ENCODE measurements around the gene PTPRK. TPM values are rescaled to one million over a fixed set of nuclear protein-coding genes. Genes with fewer than 3 reads are reported as not detected.

PTPRK gene
- total RNA-seq, 4 donors from 2014 or later: 34.6 to 56.5 (median 47.0) TPM

DNA sequence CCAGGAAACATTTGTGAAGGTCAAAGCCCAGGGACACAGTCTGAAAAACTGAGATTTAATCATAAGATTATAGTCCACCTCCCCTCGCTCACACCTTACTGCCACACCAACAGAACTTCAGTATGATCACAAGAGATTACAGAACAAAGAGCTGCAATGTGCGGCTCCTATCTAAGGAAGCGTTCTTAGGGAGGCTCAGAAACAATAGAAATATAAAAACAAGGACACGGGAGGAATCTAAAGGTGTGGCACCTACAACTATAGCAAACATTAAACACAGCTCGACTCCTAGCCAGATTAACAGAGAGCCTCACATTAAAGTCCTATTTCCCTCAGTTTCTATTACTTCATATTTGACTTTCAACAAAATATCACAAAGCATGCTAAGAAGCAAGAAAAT is 579.2 kb downstream of the PTPRK start:
- no peak for DNase-seq
- intact Hi-C loops (cut with DNase I): no loop called here
- Histone ChIP-seq H3K27ac (no peak overlapping the region), H3K27me3 (no peaks in the 10 kb centered on the region), H3K36me3 (no peaks in the 10 kb centered on the region), H3K4me3 (replicated peaks in 1 of 3) (no peak overlapping the region), H3K9me3 (no peaks in the 10 kb centered on the region), H3K4me1 (peaks cover 5 to 10% of the 10 kb centered on the region in 2 donors)
- no peak for TF ChIP-seq POLR2A (IDR thresholded peaks at IDR 0.05)
- TF ChIP-seq, protein P1, sequence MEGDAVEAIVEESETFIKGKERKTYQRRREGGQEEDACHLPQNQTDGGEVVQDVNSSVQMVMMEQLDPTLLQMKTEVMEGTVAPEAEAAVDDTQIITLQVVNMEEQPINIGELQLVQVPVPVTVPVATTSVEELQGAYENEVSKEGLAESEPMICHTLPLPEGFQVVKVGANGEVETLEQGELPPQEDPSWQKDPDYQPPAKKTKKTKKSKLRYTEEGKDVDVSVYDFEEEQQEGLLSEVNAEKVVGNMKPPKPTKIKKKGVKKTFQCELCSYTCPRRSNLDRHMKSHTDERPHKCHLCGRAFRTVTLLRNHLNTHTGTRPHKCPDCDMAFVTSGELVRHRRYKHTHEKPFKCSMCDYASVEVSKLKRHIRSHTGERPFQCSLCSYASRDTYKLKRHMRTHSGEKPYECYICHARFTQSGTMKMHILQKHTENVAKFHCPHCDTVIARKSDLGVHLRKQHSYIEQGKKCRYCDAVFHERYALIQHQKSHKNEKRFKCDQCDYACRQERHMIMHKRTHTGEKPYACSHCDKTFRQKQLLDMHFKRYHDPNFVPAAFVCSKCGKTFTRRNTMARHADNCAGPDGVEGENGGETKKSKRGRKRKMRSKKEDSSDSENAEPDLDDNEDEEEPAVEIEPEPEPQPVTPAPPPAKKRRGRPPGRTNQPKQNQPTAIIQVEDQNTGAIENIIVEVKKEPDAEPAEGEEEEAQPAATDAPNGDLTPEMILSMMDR (IDR thresholded peaks at IDR 0.05): no peak
- 80% methylated on average over 5 of the region's 5 CpGs for WGBS, 2 donors

- DNase-seq: no peak
- 14 to 27% methylated on average over 3 of the region's 3 CpGs for WGBS, 2 donors
- Histone ChIP-seq H3K36me3 (no peaks in the 10 kb centered on the region), H3K9me3 (no peaks in the 10 kb centered on the region), H3K4me1 (peaks cover 5 to 10% of the 10 kb centered on the region in 2 donors), H3K27ac (peak overlapping the region in 2 of 3 donors; percentile 5 to 15), H3K27me3 (no peaks in the 10 kb centered on the region), H3K4me3 (replicated peaks in 1 of 3) (no peak overlapping the region)
- TF ChIP-seq POLR2A (IDR thresholded peaks at IDR 0.05): no peak
- TF ChIP-seq, protein P1 (IDR thresholded peaks at IDR 0.05): no peak
- intact Hi-C loops (cut with DNase I): no loop called here
Observed at GRCh38 chr6:127939442-127940066, 580.8 kb downstream of the PTPRK start.

DNA sequence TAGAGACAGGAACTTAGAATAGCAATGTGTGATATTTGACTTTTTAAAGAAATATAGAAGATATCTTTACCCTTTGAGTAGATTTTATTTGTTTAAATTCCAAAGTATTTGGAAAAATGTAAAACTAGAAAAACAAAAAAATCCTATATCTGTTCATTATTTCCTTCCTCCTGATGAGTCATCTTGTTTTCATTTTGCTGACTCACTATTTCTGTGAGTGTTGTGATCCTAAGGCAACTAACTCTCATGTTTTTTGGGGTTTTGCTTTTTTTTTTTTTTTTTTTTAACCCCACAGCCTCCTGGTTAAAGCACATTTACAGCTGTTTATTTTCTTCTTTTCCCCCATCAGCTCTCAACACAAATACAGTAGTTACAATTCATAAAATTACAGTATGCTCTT is 581.7 kb downstream of the PTPRK start:
- intact Hi-C loops (cut with DNase I): no loop called here
- H3K27ac ChIP-seq: peak overlapping the region in 1 of 3 donors; percentile 15

GRCh38 chr6:127937747-127938146 is 582.7 kb downstream of the PTPRK start:
- intact Hi-C loops (cut with DNase I): no loop called here
- H3K36me3 ChIP-seq: no peaks in the 10 kb centered on the region
- no peak for DNase-seq
- H3K27ac ChIP-seq: no peak overlapping the region
- no peaks in the 10 kb centered on the region for H3K9me3 ChIP-seq
- no peak overlapping the region for H3K4me3 ChIP-seq (replicated peaks in 1 of 3)
- H3K27me3 ChIP-seq: no peaks in the 10 kb centered on the region
- peaks cover 5 to 10% of the 10 kb centered on the region in 2 donors for H3K4me1 ChIP-seq
- TF ChIP-seq POLR2A (IDR thresholded peaks at IDR 0.05): no peak
- TF ChIP-seq, protein P1 (IDR thresholded peaks at IDR 0.05): no peak

More for the DNA sequence above, 581.7 kb downstream of the PTPRK start:
- Histone ChIP-seq H3K36me3 (no peaks in the 10 kb centered on the region), H3K27me3 (no peaks in the 10 kb centered on the region), H3K4me3 (replicated peaks in 1 of 3) (no peak overlapping the region), H3K4me1 (peaks cover 5 to 10% of the 10 kb centered on the region in 2 donors), H3K9me3 (no peaks in the 10 kb centered on the region)
- TF ChIP-seq, protein P1 (IDR thresholded peaks at IDR 0.05): no peak
- no peak for TF ChIP-seq POLR2A (IDR thresholded peaks at IDR 0.05)
- DNase-seq: no peak

- WGBS, 2 donors: 79 to 88% methylated on average over 2 of the region's 2 CpGs
- Histone ChIP-seq H3K4me3 (replicated peaks in 1 of 3) (no peak overlapping the region), H3K27ac (no peak overlapping the region), H3K9me3 (no peaks in the 10 kb centered on the region), H3K4me1 (peaks cover 5 to 10% of the 10 kb centered on the region in 2 donors), H3K36me3 (no peaks in the 10 kb centered on the region), H3K27me3 (no peaks in the 10 kb centered on the region)
- no peak for DNase-seq
- TF ChIP-seq POLR2A (IDR thresholded peaks at IDR 0.05): no peak
- intact Hi-C loops (cut with DNase I): no loop called here
Observed at GRCh38 chr6:127937102-127937501, 583.3 kb downstream of the PTPRK start.

All from thyroid gland (tissue), 4 donors.